ENCODE data around the gene S100A14. TPM values are rescaled to one million over a fixed set of nuclear protein-coding genes. Genes with fewer than 3 reads are reported as not detected.

S100A14 gene
- total and polyA plus RNA-seq, 9 of the 15 experiments (the other 6 are each of a cell fraction or from before 2014, with no cell fraction given), result 0.10 to 0.64 (median 0.24) TPM; not detected in 3

GRCh38 chr1:153633754-153634665, 17.9 kb upstream of the S100A14 start, which contains the start of gene CHTOP (continued):
- TF ChIP-seq USF1 (CRISPR knock-in tag; IDR thresholded peaks at IDR 0.05), result no peak
- peak; percentile 66; the same call in 1 of the 2 replicates for TF ChIP-seq ELF4 (CRISPR knock-in tag; IDR thresholded peaks at IDR 0.05)
- no peak for TF ChIP-seq CHCHD3 (CRISPR knock-in tag; IDR thresholded peaks at IDR 0.05)
- no peak for TF ChIP-seq KLF1 (tag; IDR thresholded peaks at IDR 0.05)
- peak; percentile 80 for TF ChIP-seq SMAD1 (IDR thresholded peaks at IDR 0.05; ENCODE audit: low read depth, low read length, partially characterized antibody)
- TF ChIP-seq MEF2A (IDR thresholded peaks at IDR 0.05; ENCODE audit: control insufficient read depth, low read depth, low read length), result no peak
- peak; percentile 83; the same call in 1 of the 2 replicates for TF ChIP-seq NBN (IDR thresholded peaks at IDR 0.05; ENCODE audit: low read depth)
- TF ChIP-seq ATF3 (IDR thresholded peaks at IDR 0.05), result peak; percentile 54; the same call in 1 of the 2 replicates
- peak; percentile 85 for TF ChIP-seq ATF3 (CRISPR knock-in tag; conservative IDR thresholded peaks at IDR 0.05)
- TF ChIP-seq ZNF318 (IDR thresholded peaks at IDR 0.05; ENCODE audit: borderline replicate concordance in 1 of 2, low read depth in 1 of 2), result peak in 1 of 2 experiments; percentile 92; a peak in 2 of 4 replicates
- peak; percentile 98 for TF ChIP-seq AFF4 (CRISPR knock-in tag; IDR thresholded peaks at IDR 0.05)
- peak; percentile 36; the same call in 1 of the 2 replicates for TF ChIP-seq TRIM28 (IDR thresholded peaks at IDR 0.05)

Data from K562 (cell line).